Dermis blood vessel endothelial cell (primary cell): ENCODE data around the gene NSD1. TPM values are rescaled to one million over a fixed set of nuclear protein-coding genes. Genes with fewer than 3 reads are reported as not detected.

Source experiments
- DNase-seq: peaks from one replicate; pipeline ENCODE4 v3.0.0; 2010
- total RNA-seq: library from RNA; depleted of rRNA; stranded (reverse); fragments of >200 nt; gene quantifications from 2 replicates; pipeline ENCODE4 v1.2.3, GENCODE V29; 2014

The NSD1 gene
- total RNA-seq, 1 donor from 2014 or later = 48.7 TPM

DNA sequence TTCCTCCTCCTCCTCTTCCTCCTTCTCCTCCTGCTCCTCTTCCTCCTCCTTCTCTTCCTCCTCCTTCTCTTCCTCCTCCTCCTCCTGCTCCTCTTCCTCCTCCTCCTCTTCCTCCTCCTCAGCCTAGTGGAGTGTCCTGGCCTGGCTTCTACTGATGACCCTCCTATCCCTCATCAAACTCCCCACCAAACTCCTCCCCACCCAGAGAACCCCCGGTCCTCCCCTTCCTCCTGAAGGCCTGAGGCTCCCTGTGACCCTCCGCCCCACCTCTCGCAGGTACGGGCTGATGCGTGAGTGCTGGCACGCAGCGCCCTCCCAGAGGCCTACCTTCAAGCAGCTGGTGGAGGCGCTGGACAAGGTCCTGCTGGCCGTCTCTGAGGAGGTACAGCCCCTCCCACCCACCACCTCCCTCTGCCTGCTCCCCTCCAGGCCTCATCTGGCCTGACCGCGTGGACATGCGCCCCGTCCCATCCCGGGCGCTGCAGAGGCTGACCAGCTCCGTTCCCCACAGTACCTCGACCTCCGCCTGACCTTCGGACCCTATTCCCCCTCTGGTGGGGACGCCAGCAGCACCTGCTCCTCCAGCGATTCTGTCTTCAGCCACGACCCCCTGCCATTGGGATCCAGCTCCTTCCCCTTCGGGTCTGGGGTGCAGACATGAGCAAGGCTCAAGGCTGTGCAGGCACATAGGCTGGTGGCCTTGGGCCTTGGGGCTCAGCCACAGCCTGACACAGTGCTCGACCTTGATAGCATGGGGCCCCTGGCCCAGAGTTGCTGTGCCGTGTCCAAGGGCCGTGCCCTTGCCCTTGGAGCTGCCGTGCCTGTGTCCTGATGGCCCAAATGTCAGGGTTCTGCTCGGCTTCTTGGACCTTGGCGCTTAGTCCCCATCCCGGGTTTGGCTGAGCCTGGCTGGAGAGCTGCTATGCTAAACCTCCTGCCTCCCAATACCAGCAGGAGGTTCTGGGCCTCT is 36.3 kb upstream of the NSD1 start:
- DNase-seq = no peak

DNA sequence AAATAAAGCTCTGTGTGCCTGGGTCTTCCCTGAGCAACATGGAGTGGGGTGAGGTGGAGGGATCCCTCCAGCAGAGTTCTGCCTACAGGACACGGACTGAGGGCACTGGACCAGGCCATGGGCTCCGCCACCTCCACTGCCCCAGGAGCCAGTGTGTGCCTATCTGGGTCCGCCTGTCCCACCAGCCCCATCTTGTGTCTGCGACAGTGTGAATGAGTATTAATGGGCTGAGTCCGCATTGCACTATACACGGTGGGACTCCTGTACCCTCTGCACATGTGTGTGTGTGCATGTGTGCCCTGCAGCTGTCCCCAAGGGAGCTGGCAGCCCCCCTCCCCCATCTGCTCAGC is 35.5 kb upstream of the NSD1 start:
- no peak for DNase-seq

DNA sequence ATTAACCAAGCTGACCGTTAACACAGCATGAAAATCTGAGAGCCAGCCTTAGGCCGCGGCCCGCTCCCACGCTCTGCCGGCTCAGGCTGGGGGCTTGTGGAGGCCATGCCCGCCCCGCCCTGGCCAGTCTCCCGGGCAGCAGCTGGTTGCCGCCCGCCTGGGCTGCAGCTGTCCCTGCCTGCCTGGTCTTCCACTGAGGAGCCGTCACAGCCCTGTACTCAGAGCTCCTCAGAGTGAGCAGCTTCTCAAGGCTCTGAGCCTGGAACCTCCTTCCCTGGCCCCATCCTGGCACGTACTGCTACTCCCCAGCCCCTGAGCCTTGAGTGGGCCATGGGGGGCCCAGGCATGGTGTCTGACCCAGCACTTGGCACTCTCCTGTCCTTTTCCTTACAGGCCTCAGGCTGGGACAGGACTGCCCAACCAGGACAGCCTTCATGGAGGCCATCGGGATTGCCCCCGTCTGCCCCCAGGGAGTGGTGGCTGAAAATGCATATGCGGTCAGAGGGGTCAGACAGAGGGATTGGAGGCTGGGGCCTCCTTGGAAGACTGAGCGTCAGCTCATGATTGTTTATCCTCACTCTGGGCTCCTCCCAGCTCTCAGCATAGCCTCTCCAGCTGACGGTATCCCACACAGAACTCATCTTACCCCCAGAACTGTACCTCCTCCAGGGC is 35.0 kb upstream of the NSD1 start:
- no peak for DNase-seq

DNA sequence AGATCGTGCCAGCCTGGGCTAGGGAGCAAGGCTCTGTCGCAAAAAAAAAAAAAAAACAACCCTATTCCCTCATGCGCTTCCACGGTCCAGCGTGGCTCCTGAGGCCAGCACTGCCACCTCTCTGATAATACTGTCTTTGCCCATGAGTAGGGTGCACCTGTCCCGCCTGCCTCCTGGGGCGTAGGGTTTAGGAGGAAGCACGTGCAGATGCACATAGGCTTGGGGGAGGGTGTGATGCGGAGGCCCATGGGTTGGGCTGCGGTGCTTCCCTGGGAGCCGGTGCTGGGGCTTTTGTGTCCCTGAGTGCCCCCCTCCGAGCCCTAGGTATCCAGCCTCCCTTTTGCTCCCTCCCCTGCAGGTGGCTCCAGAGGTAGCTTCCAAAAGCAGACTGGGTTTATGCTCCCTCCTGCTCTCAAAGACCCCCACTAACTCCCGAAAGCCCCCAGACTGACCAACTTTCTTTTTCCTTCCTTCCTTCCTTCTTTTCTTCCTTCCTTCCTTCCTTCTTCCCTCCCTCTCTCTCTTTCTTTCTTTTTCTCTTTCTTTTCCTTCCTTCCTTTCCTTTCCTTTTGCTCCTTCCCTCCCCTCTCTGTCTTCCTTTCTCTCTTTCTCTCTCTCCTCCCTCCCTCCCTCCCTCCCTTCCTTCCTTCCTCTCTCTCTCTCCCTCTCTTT is 34.0 kb upstream of the NSD1 start:
- no peak for DNase-seq

DNA sequence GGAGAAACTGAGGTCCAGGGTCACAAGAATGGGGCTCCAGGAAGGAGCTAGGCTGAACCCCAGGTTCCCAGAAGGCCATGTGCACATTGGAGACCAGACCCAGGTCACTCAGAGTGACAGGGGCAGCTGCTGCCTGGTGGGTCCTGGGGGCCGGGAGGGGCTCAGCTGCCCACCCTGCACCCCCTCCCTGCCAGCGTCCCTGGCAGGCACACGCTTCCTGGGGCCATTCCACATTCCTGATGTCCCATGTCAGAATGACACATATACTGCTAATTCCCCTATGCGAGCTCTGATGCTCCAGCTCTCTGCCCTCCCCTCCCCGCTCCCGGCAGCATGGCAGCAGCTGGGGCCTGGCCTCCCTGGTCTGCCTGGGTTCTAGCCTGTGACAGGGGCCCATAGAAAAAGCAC is 32.9 kb upstream of the NSD1 start:
- no peak for DNase-seq

DNA sequence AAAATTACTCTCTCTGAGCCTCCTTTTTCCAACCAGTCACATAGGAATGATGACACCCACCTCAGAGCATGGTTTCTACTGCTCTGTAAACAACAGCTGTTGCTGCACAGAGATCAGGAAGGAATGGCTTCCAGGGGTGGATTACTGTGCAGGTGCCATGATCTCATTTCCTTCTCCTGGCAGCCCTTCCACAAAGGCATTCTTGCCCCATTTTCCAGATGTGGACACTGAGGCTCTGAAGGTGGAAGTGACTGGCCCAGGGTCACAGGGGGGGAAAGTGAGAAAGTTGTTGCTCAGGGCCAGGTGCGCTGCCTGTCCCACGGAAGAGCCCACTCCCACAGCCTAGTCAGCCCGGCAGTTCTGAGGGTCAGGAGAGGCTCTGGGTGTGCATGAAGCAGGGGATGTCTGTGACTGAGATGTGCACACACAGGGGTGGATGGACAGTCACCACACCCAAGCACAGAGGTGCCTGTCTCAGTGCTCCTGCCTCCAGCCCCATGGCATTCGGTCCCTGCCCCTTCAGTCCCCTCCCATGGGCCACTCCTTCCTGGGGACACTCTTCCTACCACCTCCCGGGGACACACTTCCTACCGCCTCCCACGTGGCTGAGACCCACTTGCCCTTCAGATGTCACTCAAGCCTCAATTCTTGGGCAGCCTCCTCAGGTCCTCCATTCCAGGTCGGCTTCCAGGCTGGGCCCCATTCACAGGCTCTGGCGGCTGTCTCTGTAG is 29.9 kb upstream of the NSD1 start:
- DNase-seq = peak; percentile 55

DNA sequence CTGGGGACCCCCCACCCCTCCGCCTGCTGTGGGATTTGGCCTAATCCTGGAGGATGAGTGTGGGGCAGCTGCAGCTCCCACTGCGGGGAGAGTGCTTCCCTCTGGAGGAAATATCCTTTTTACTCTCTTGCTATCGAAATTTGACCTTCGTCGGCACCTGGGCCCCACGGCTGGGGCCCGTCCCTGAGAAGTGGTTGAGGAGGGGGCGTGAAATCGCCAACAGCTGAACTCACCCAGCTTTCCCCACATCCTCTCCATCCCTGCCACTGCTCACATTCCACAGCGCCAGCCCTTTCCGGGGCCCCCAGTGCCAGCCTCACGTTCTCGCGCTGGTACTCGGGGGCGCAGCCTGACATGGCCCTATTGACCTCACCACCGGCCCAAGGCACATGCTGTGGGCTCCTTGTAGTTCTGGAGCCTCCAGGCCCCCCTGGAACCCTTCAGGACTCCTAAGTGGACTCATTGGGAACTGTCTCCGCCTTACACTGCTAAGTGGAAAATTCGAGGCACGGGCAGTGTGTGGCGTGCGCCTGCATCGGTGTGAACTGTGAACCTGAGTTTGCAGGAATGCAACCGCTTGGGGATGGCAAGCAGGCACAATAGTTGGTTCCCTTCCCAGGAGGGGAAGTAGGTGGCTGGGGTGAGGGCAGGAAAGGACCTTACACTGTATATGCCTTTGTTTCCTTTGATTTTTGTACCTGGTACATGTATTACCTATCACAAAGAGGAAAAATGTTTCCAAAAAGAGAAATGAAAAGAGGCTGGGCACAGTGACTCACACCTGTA is 27.7 kb upstream of the NSD1 start:
- no peak for DNase-seq

DNA sequence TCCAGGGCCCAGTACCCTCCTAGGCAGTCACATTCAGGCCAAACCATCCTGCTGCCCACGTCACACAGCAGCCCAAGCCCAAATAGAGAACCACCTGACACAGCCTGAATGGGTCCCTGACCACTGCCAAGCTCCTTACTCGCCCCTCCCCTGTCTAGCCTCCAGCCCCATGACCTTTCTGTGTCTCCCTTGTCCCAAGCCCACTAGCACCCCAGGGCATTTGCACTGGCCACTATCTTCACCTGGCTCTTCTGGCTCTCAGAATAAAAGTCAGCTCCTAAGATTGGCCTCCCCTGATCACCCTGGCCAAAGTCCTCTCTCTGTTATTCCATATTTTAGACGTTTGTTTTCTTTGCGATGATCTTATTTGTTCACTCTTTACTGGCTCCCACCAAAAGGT is 26.4 kb upstream of the NSD1 start:
- DNase-seq = no peak

DNA sequence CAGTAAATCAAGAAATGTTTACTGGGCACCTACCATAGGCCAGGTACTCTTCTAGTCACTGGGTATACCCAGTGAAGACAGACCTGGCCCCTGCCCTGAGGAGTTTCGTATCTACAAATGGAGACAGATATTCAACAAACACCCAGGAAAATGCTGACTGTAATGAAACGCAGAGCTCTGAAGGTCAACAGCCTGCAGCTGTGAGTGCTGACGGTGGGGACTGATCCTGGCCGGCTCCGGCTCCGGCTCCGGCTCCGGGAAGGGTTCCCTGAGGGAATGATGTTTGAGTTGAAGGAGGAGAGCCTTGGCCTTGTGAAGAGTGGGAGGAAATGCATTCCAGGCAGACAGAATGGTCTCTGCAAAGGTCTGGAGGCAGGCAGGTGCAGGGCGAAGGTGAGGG is 23.8 kb upstream of the NSD1 start:
- DNase-seq = no peak

DNA sequence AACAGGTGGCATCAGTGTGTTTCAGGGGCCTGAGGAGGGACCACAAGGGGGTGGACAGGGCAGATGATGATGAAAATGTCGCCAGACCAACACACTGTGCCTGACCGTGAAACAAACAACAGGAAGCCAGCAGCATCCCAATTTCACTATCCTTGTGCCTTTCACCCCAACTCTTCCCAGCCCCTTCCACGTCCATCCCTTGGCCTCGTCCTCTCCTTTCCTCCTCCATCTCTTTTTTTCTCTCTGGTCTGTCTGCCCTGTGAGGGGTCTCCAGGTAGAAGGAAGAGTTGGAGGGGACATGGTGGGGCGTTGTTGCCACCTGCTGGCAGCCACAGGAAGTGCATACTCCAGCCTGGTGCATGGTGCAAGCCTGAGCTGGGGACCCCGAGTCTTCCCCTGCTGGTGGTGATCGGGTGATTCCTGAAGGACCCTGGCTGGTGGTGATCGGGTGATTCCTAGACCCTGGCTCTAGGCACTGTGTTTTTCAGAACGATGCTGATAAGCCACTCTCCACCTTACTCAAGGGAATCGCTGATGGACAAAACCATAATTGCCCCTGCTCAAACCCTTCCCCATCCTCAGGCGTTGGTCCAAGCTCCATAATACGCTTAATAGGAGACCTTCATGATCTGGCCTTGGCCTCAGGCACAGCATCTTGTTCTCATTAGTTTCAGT is 21.7 kb upstream of the NSD1 start:
- DNase-seq = peak; percentile 79

DNA sequence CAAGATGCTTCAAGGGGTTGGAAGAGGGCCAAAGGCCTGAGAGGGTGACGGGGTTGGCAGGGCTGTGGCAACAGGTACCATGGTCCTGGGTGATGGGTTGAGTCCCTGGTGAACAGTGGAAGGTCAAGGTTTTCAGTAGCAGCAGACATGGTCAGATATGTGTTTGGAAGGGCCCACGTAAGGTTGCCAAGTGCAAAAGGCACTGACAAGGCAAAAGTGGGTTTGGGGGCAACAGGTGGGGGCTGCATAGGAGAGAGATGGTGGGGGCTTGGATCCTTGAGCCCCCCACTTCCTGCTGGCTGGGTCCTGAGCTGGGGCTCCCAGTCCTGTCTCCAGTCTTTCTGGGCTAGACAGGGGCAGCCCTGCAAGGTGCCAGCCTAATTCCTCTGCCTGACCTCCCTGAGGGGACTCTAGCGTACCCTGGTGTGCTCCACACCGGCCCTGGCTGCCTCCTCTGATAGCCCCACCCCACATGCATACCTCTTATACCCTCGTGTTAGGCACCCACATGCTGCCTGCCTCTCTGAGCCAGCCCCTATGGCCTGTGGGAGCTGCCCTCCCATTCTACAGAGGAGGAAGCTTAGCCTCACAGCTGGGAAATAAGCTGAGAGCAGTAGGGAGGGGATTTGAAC is 20.9 kb upstream of the NSD1 start:
- DNase-seq = no peak

DNA sequence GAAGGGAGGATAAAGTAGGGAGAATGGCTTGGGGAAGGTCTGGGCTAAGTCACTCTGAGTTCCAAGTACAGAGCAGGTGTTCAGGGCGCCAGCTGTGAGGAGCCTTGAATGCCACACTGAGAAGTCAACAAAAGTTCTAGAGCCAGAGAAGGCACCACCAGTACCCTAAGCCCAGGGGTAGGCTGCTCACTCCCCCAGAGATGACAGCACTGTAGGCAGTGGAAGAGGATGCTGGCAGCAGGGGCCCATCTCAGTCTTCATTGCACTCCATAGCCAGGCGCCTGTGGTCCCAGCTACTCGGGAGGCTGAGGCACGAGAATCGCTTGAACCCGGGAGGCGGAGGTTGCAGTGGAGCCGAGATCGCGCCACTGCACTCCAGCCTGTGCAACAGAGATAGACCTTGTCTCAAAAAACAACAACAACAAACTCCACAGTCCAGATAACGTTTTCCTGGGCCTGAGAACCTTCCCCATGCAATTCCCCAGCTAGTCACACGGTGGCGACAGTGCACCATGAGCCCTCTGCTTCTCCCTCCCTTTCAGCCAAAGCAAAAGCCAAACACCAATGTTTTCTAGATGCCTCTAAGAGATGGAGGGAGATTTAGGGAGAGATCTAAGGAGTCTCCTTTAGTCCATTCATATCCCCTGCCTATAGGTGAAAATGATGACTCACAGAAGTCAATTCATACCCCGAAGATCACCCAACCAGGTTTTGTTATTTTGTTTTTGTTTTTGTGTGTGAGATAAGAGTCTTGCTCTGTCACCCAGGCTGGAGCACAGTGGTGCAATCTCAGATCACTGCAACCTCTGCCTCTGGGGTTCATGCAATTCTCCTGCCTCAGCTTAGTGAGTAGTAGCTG is 19.8 kb upstream of the NSD1 start:
- peak; percentile 88 for DNase-seq

DNA sequence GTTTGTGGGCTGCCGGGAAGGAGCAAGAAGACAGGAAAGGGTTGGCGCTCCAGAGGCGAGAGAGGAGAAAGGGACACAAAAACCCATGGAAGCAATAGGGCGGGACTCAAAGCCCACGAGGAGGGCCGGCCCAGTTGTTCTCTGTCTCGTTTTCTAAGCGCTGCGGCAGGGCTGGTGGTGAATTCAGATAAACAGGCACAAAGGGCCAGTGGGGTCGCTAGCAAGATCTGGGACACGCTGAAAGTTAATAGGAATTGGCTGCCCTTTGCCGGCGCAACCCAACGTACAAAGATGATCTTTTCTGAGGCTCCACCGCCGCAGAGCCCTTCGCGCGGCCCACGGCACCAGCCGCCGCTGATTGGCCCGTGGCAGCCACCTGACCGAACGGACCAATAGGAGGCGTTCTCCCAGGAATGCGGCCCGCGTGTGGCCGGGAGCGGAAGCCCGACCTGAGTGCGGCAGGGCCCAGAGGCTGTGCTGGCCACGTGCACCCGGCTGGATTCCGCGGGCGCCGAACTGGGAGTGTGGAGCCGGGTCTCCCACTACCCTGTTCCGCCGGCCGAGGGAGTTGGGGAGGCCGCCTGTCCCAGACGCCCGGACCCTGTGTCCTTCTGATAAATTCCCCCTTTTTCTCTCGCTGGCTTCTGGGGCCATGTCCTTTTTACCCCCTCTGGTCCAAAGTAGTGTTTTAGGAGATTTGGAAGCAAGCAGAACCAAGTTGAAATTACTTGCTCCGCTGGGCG is 16.8 kb upstream of the NSD1 start:
- DNase-seq = peak; percentile 89

DNA sequence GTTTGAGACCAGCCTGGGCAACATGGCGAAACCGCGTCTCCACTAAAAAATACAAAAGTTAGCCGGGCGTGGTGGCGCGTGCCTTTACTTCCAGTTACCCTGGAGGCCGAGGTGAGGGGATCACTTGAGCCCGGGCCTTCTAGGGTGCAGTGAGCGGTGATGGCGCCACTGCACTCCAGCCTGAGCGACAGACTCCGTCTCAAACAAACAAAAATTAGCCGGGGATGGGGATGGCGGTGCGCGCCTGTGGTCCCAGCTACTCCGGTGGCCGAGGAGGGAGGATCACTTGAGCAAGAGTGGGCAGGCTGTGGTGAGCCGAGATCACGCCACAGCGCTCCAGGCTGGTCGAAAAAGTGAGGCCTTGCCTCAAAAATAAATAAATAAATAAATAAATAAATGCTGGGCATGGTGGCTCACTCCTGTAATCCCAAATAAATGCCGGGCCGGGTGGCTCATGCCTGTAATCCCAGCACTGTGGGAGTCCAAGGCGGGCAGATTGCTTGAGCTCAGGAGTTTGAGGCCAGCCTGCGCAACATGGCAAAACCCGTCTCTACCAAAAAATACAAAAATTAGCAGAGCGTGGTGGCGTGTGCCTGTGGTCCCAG is 16.0 kb upstream of the NSD1 start:
- no peak for DNase-seq

DNA sequence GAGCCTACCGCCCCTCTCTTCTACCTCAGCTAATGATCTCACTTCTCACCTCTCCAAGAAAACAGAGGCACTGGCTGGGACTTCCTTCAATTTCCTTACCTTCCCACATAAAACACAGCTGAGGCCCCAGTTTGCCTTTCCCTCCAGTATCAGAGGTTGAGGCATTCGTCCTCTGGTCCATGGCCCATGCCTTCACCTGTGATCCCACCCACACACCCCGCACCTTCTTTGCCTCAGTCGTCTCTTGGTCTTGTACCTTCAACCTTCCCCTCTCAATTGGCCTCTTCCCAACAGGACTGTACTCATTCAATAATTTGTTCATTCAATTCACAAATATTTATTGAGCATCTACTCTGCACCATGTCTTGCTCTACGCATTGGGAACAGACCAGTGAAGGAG is 11.0 kb upstream of the NSD1 start:
- no peak for DNase-seq

DNA sequence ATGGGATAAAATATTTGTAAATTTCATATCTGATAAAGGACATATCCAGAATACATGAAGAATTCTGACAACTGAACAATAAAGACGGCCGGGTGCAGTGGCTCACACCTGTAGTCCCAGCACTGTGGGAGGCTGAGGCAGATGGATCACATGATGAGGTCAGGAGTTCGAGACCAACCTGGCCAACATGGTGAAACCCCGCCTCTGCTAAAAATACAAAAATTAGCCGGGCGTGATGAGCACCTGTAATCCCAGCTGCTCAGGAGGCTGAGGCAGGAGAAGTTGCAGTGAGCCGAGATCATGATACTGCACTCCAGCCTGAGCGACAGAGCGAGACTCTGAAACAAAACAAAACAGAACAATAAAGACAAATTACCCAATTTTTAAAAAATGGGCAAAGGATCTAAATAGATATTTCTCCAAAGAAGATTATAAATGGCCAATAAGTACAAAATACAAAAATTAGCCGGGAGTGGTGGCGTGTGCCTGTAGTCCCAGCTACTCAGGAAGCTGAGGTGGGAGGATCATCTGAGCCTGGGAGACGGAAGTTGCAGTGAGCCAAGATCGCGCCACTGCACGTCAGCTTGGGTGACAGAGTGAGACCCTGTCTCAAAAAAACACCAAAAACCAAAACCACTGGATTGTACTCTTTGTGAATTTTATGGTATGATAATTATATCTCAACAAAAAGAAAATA is 9.6 kb upstream of the NSD1 start:
- DNase-seq = no peak

DNA sequence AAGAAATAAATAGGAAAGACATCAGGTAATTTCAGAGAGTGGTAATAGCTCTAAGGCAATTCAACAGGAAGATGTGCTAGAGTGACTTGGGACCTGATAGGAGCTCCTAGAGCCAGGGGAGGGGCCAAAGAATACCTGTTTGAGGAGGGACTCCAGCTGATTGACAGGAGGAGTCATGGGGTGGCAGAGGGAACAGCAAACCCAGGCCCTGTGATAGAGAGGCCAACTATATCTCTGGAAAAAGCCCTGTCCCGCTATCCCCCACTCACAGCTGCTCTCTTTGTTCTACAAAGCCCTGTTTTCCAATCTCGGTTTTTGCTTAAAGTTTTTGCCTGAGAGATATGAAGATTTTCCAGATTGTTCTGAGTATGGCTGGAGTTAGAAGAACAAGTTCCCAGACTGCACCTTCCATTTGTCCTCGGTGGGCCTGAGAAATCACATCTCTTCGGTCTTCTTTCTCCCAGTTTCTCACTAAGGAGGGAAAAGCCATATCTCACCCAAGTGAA is 9.0 kb upstream of the NSD1 start:
- DNase-seq = no peak

DNA sequence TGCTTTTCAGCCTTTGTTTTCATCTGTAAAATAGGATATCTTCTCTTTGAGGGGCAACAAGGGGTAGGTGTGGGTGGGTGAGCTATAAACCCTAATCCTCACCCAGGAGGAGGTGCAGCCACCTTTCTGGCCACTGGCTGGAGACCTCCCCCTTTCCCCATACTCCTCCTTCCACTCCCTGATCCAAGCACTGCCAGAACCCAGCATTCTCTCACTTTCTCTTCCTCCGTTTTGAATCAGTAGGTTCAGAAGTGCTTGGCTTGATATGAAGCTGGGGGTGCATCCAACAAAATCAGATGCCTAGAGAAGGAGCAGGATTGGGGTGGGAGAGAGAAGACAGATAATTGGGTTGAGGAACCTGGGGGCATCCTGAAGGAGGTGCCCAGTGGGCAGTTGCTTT is 6.8 kb upstream of the NSD1 start:
- no peak for DNase-seq
